Fibroblast of lung (primary cell): ENCODE results near the gene FHAD1.

Experiments
- EZH2 ChIP-seq: IDR thresholded peaks from 2 replicates; pipeline ENCODE4 v1.5.1; 2012; ENCODE audit warnings: low read length, control low read depth, mild to moderate bottlenecking; ENCODE audit errors: missing control alignments
- TF ChIP-seq, protein P1 (sequence below), 2 donors: IDR thresholded peaks in 1 of 2; conservative IDR thresholded peaks in 1 of 2; 1 replicate in 1 of 2; 2 replicates in 1 of 2; pipeline ENCODE4 v1.5.1; 2011 to 2012; ENCODE audit warnings: low read length in 2 of 2, control low read depth in 1 of 2, inconsistent platforms in 1 of 2, low read depth in 1 of 2, mild to moderate bottlenecking in 1 of 2

DNA sequence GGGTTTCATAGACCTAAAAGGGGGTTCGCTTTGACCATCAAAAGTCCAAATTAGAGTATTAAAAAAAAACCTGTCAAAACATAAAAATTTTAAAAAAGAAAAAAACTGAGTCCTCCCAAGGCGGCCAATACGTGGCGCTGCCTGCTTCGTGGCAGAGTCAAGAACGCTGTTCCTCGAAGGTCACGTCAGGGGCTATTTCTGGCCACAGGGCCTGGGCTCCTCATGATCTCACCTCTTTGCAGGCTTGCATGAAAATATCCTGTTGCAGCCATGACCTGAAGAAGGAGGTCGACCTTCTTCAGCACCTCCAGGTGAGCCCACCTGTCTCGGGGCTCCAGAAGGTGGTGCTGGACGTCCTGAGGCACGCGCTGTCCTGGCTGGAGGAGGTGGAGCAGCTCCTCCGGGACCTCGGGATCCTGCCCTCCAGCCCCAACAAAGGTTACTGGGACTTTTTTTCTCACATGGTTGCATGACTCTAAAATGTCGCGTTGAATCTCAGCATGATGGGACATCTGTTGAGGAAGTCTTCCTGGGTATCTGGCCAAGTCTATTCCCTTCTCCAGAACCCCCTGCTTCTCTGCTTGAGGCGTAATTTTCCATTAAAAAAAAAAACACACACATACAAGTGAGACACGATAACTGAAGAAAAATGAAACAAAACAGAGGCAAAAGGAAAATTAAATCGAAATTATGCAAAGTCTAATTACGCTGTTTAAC, 82.2 kb downstream of the FHAD1 start:
- TF ChIP-seq, protein P1, sequence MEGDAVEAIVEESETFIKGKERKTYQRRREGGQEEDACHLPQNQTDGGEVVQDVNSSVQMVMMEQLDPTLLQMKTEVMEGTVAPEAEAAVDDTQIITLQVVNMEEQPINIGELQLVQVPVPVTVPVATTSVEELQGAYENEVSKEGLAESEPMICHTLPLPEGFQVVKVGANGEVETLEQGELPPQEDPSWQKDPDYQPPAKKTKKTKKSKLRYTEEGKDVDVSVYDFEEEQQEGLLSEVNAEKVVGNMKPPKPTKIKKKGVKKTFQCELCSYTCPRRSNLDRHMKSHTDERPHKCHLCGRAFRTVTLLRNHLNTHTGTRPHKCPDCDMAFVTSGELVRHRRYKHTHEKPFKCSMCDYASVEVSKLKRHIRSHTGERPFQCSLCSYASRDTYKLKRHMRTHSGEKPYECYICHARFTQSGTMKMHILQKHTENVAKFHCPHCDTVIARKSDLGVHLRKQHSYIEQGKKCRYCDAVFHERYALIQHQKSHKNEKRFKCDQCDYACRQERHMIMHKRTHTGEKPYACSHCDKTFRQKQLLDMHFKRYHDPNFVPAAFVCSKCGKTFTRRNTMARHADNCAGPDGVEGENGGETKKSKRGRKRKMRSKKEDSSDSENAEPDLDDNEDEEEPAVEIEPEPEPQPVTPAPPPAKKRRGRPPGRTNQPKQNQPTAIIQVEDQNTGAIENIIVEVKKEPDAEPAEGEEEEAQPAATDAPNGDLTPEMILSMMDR (conservative IDR thresholded peaks at IDR 0.05 in 1 of 2, IDR thresholded peaks at IDR 0.05 in 1 of 2; ENCODE audit: low read depth in 1 of 2, low read length in 2 of 2) = peak; percentile 46 to 54
- no peak for TF ChIP-seq EZH2
